ENCODE measurements around the gene TMEM127.

Gene TMEM127

DNA sequence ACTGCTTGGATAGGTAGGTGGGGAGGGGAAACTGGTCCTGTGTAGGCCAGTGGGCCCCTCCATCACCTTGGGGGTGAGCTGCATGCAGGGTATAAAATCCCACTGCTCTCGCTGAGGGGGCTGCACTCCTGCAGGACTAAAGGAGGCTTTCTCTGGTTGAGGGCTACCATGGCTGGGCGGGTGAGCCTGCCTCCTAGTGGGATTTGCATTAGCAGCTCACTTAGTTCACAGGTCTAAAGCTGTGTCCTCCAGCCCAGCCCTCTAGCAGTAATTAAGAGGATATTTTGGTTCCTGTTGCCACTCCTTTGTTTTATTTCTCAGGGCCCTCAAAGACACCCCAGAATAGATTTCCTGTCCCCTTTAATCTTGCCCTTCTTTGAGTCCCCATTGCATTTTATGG, 24.6 kb downstream of the TMEM127 start:
- peak; percentile 40 for DNase-seq (ENCODE audit: low read depth)
- no peak overlapping the region for H3K4me3 ChIP-seq (ENCODE audit: low read depth, low read length)

DNA sequence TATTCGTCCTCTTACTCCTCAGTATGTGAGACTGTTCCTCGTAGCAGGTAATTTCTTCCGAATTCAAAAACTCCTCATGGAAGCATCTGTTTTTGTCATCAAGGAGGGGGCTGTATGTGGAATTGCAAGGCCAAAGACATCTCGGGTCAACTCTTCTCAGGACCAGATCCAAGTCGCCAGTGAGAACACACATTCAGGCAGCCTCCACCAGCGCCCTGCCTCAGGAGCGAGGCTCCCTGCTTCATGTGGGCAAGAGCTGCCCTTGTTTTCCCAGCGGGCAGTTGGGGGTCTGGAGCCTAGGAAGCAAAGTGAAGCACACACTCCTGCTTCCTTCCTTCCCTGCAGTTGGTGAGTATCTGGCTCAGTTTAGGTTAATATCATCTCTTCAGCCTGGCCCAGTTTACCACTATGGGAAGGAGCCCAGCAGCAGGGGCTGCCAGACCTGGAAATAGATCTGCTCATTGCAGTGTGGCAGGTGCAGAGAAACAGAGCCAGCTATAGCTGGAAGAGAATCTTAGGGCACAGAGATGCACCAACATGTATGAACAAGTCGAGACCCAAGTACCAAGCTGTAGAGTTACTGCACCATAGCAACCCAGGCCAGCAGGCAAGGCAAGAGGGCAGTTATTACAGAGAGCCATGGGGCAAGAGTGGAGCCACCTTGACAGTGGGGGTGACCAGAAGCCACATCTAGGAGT, 25.3 kb downstream of the TMEM127 start:
- no peak overlapping the region for H3K4me3 ChIP-seq (ENCODE audit: low read depth, low read length)
- TF ChIP-seq, protein P1, sequence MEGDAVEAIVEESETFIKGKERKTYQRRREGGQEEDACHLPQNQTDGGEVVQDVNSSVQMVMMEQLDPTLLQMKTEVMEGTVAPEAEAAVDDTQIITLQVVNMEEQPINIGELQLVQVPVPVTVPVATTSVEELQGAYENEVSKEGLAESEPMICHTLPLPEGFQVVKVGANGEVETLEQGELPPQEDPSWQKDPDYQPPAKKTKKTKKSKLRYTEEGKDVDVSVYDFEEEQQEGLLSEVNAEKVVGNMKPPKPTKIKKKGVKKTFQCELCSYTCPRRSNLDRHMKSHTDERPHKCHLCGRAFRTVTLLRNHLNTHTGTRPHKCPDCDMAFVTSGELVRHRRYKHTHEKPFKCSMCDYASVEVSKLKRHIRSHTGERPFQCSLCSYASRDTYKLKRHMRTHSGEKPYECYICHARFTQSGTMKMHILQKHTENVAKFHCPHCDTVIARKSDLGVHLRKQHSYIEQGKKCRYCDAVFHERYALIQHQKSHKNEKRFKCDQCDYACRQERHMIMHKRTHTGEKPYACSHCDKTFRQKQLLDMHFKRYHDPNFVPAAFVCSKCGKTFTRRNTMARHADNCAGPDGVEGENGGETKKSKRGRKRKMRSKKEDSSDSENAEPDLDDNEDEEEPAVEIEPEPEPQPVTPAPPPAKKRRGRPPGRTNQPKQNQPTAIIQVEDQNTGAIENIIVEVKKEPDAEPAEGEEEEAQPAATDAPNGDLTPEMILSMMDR (IDR thresholded peaks at IDR 0.05; ENCODE audit: insufficient read depth, low read depth, low read length, missing control alignments): no peak
- no peak for DNase-seq (ENCODE audit: low read depth)

More for the DNA sequence above, 24.6 kb downstream of the TMEM127 start:
- TF ChIP-seq, protein P1 (IDR thresholded peaks at IDR 0.05; ENCODE audit: insufficient read depth, low read depth, low read length, missing control alignments): no peak

DNA sequence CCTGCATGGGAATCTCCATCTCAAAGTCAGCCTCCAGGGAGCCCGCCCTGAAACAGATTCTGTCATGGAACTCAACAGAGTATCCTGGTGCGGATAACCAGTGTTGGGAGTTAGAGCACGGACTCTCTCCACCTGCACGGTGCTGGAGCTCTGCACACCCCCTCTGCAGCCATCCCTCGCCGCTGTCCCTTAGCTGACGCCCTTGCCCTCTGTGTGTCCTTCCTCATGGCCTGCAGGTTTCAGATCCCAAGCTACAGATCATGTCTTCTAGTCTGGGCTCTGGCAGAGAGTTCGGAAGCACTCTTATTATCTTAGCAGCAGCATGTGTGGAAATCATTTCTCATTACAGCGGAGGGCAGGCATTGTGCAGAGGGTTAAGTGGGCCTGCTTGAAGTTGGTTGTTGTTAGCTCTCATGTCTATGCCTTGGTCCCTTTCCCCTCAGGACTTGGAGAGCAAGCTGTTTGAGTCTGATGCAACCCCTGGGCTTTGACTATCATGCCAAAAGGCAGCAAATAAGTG, 26.0 kb downstream of the TMEM127 start:
- H3K4me3 ChIP-seq (ENCODE audit: low read depth, low read length): no peak overlapping the region
- TF ChIP-seq, protein P1 (IDR thresholded peaks at IDR 0.05; ENCODE audit: insufficient read depth, low read depth, low read length, missing control alignments): no peak
- DNase-seq (ENCODE audit: low read depth): no peak

DNA sequence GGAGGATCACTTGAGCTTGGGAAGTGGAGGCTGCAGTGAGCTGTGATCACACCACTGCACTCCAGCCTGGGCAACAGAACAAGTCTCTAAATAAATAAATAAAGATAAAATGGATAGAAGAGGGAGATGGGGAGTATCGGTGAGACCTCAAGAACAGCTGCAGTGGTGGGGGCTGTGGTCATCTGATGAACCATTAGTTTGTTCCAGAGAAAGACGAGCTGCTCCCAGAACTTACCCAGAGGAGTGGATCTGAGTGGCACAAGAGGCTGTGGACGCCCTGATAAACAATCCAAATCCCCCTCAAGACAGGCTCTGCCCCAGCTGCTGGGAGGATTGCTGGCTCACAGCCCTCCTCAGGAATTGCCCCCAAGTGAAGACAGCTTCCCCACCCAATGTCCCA, 26.7 kb downstream of the TMEM127 start:
- no peak for DNase-seq (ENCODE audit: low read depth)
- no peak overlapping the region for H3K4me3 ChIP-seq (ENCODE audit: low read depth, low read length)
- TF ChIP-seq, protein P1 (IDR thresholded peaks at IDR 0.05; ENCODE audit: insufficient read depth, low read depth, low read length, missing control alignments): no peak

DNA sequence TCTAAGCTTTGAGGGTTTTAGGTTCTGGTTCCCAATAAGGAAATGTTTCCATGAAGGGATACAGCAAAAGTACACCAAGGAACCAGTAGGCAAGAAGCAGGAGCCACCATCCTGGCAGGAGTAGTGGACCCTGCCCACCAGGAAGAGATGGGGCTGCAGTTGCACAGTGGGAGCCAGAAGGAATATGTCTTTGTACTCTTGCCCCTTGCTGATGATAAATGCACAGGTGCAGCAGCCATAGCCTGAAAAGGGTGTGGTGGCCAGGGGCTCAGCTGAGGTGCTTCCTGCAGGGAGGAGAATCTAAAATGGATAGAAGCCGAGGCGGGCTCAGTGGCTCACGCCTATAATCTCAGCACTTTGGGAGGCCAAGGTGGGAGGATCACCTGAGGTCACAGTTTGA, 27.5 kb downstream of the TMEM127 start:
- TF ChIP-seq, protein P1 (IDR thresholded peaks at IDR 0.05; ENCODE audit: insufficient read depth, low read depth, low read length, missing control alignments): no peak
- DNase-seq (ENCODE audit: low read depth): no peak
- H3K4me3 ChIP-seq (ENCODE audit: low read depth, low read length): no peak overlapping the region

DNA sequence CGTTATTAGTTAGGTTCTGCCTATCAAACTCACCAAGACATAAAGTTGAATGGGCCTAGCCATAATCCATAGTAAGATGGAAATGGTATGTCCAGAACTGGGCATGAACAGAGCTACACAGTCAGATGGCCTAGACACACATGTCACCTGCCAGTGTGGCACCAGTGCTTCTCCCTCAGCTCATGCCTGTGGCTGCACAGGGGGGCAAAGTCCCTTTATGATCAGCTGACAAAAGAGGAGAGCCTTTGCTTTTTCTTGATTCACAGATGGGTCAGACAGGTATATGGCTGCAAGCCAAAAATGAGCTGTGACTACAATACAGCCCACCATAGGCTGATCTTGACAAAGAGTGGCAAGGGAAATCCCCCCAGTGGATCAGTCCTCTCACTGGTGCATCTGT, 28.9 kb downstream of the TMEM127 start:
- TF ChIP-seq, protein P1 (IDR thresholded peaks at IDR 0.05; ENCODE audit: insufficient read depth, low read depth, low read length, missing control alignments): no peak
- no peak overlapping the region for H3K4me3 ChIP-seq (ENCODE audit: low read depth, low read length)
- no peak for DNase-seq (ENCODE audit: low read depth)

DNA sequence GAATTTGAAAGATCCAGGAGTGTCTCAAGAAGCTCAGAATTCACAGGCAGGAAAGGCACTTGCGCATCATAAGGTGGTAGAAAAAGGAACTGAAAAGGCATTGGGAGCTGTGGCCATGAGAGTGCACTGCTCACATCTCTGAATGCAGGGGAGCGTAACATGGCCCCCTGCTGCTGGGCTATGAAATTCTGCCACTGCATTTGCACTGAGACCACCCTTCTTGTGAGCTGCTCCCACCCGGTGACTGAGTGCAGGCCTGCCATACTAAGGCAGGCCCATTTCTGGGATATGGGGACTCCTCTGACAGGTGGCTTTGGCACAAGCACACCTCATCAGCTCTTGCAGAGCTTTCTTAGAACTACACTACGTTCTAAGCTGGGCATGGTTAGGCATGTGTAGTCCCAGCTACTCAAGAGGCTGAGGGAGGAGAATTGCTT, 31.9 kb downstream of the TMEM127 start:
- TF ChIP-seq, protein P1 (IDR thresholded peaks at IDR 0.05; ENCODE audit: insufficient read depth, low read depth, low read length, missing control alignments): peak; percentile 38
- peak; percentile 81 for DNase-seq (ENCODE audit: low read depth)
- H3K4me3 ChIP-seq (ENCODE audit: low read depth, low read length): no peak overlapping the region

Measured in GM12865 (cell line).